Neutrophil (primary cell): ENCODE measurements around the gene FAM240B.

Experiments used
- H3K27ac ChIP-seq: fragments of 200-600 bp; sonication (generic); 2 replicates; pipeline ENCODE4 v1.5.1; 2016; ENCODE audit warnings: mild to moderate bottlenecking, moderate library complexity
- H3K27me3 ChIP-seq: fragments of 200-600 bp; sonication (generic); 2 replicates; pipeline ENCODE4 v1.6.0; 2016; ENCODE audit warnings: mild to moderate bottlenecking
- H3K36me3 ChIP-seq: fragments of 200-600 bp; sonication (generic); 2 replicates; pipeline ENCODE4 v1.5.1; 2017
- H3K4me1 ChIP-seq, 2 experiments: fragments of 200-600 bp in 1 of 2; sonication (generic) in 1 of 2; 1 replicate in 1 of 2; 2 replicates in 1 of 2; pipeline versions ENCODE4 v1.5.1 to v1.6.1; 2013 to 2016; ENCODE audit warnings: low read depth in 1 of 2, low read length in 1 of 2, mild to moderate bottlenecking in 1 of 2, moderate library complexity in 1 of 2; ENCODE audit not compliant: control insufficient read depth in 1 of 2, insufficient read depth in 1 of 2
- H3K4me3 ChIP-seq, 2 experiments: fragments of 200-600 bp in 1 of 2; sonication (generic) in 1 of 2; 1 replicate in 1 of 2; 2 replicates in 1 of 2; pipeline ENCODE4 v1.5.1; 2013 to 2016; ENCODE audit warnings: low read depth in 1 of 2, low read length in 1 of 2, mild to moderate bottlenecking in 1 of 2, moderate library complexity in 1 of 2
- H3K9me3 ChIP-seq: fragments of 200-600 bp; sonication (generic); 2 replicates; pipeline ENCODE4 v1.5.1; 2016
- TF ChIP-seq, protein P1 (sequence below): fragments of 200-600 bp; sonication (generic); IDR thresholded peaks from 2 replicates; pipeline ENCODE4 v1.5.1; 2016; ENCODE audit warnings: antibody characterized with exemption

FAM240B gene

GRCh38 chr9:38720083-38720745, at the start of gene FAM240B:
Gene FAM240B, minus strand, starts transcription at chr9:38720133. Its CDS starts 16,134 bp downstream, at chr9:38703999.
- Histone ChIP-seq H3K4me3 (no peak within 1 kb of the TSS), H3K9me3 (no peaks in the 10 kb centered on the region), H3K4me1 (no peaks in the 10 kb centered on the region), H3K27me3 (peaks cover 4% of the 10 kb centered on the region), H3K27ac (no peak within 1 kb of the TSS), H3K36me3 (no peaks in the 10 kb centered on the region)
- TF ChIP-seq, protein P1, sequence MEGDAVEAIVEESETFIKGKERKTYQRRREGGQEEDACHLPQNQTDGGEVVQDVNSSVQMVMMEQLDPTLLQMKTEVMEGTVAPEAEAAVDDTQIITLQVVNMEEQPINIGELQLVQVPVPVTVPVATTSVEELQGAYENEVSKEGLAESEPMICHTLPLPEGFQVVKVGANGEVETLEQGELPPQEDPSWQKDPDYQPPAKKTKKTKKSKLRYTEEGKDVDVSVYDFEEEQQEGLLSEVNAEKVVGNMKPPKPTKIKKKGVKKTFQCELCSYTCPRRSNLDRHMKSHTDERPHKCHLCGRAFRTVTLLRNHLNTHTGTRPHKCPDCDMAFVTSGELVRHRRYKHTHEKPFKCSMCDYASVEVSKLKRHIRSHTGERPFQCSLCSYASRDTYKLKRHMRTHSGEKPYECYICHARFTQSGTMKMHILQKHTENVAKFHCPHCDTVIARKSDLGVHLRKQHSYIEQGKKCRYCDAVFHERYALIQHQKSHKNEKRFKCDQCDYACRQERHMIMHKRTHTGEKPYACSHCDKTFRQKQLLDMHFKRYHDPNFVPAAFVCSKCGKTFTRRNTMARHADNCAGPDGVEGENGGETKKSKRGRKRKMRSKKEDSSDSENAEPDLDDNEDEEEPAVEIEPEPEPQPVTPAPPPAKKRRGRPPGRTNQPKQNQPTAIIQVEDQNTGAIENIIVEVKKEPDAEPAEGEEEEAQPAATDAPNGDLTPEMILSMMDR, result no peak

DNA sequence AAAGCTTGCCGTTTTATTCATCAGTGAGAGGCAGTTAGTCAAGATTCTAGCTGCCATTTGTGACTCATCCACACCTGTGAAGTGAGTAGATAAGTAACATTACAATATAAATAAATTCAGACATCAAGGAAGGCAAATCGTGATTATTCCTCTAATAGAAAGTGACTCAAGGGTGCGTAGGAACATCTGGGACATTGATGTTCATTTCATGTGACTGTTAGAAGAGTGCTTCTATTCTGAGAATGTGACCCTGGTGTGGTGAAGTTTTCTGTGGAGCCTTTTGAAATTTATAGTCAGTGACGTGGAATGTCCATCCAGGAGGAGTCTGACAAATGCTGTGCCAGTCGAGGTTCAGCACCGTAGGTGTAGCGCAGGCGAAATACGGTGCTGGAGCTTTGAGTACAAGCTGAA, 48.4 kb upstream of the FAM240B start:
- no peak overlapping the region for H3K4me3 ChIP-seq
- no peaks in the 10 kb centered on the region for H3K9me3 ChIP-seq
- H3K4me1 ChIP-seq, result no peaks in the 10 kb centered on the region
- no peaks in the 10 kb centered on the region for H3K27me3 ChIP-seq
- no peak overlapping the region for H3K27ac ChIP-seq
- H3K36me3 ChIP-seq, result no peaks in the 10 kb centered on the region
- TF ChIP-seq, protein P1, result no peak

DNA sequence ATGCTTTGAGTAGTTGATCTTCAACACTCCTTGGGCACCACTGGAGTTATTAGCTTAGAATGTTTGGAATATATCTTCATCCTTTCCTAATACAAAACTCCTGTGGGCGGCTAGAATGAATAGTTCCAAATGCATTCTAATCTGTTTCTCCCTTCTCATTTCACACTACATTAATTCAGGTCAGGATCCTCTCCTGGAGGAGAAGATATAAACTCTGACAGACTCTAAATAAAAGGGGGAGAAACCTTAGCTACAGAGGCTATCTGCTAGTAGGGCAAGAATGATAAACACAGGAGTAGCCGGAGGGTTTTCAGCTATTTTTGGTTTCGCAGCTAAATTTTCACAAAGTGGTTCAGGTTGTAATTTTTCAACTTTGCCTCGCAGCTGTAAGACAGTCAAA, 45.2 kb upstream of the FAM240B start:
- H3K36me3 ChIP-seq, result no peaks in the 10 kb centered on the region
- peaks cover 10% of the 10 kb centered on the region for H3K27me3 ChIP-seq
- TF ChIP-seq, protein P1, result no peak
- no peaks in the 10 kb centered on the region for H3K4me1 ChIP-seq
- no peaks in the 10 kb centered on the region for H3K9me3 ChIP-seq
- no peak overlapping the region for H3K4me3 ChIP-seq
- no peak overlapping the region for H3K27ac ChIP-seq

DNA sequence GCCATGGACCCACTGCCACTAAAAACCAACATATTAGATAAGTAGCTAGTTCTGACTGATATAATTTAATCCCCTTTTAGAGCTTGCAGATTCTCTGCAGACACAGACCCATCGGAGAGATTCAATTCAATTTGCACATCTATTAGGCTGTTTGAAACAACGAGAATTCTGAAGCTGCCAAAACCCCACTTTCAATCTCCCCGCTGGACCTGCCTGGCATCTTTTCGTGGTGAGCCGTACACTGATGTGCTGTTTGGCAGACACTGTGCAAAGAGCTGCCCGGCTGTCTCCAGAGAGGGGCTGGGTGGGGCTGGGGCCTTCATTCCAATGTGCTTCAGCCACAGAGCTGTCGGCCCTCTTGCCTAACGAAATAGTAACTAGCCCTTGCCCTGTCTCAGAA, 42.1 kb upstream of the FAM240B start:
- Histone ChIP-seq H3K27me3 (peaks cover 10% of the 10 kb centered on the region), H3K4me3 (no peak overlapping the region), H3K36me3 (no peaks in the 10 kb centered on the region), H3K27ac (no peak overlapping the region), H3K9me3 (no peaks in the 10 kb centered on the region), H3K4me1 (no peaks in the 10 kb centered on the region)
- TF ChIP-seq, protein P1, result no peak

DNA sequence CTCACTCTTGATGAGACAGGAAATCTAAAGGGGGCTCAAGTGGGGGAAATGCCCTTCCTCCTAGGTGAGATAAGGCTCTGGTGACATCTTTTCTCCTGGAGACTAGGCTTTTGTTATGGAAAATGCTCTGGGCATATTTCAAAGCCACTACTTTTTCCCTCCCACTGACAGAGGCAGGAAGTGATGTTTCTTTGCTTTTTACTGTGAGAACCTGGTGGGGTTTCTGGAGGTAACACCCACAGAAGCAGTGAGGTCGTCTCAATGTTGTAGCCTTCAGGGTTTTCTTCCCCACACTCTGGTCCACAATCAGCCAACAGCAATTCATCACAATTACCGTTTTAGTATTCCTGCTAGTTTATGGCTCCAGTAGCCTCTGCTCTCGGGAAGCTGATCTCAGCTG, 41.4 kb upstream of the FAM240B start:
- Histone ChIP-seq H3K27ac (no peak overlapping the region), H3K9me3 (no peaks in the 10 kb centered on the region), H3K4me1 (no peaks in the 10 kb centered on the region), H3K4me3 (no peak overlapping the region), H3K36me3 (no peaks in the 10 kb centered on the region), H3K27me3 (peaks cover 10% of the 10 kb centered on the region)
- TF ChIP-seq, protein P1, result no peak
